Tibial nerve (tissue), 4 donors: ENCODE measurements around the gene FNDC3B. TPM values are rescaled to one million over a fixed set of nuclear protein-coding genes. Genes with fewer than 3 reads are reported as not detected.
"Not testable (repeated sequence)": the region's sequence is repeated elsewhere in the genome, so short reads cannot be mapped to it uniquely, and the experiment has no call there.

ENCODE experiments used
- DNase-seq, 2 donors: peaks; one replicate each; pipeline ENCODE4 v3.0.0-alpha.2; 2019; ENCODE audit warnings: low spot score in 2 of 2
- H3K27ac ChIP-seq, 4 donors: fragments of 200-600 bp; sonication (generic) in 3 of 4; one replicate each; pipeline ENCODE4 v1.5.1; 2017 to 2019; ENCODE audit warnings: mild to moderate bottlenecking in 1 of 4
- H3K27me3 ChIP-seq, 2 donors: fragments of 200-600 bp; sonication (generic) in 1 of 2; one replicate each; pipeline versions ENCODE4 v1.5.1 to v1.6.0; 2017 to 2019
- H3K36me3 ChIP-seq, 3 donors: fragments of 200-600 bp; sonication (generic); one replicate each; pipeline ENCODE4 v1.5.1; 2018 to 2019
- H3K4me1 ChIP-seq, 4 donors: fragments of 200-600 bp; sonication (generic) in 3 of 4; one replicate each; pipeline ENCODE4 v1.5.1; 2017 to 2019
- H3K4me3 ChIP-seq, 4 donors: fragments of 200-600 bp; sonication (generic) in 3 of 4; one replicate each; pipeline ENCODE4 v1.5.1; 2017 to 2019; ENCODE audit warnings: mild to moderate bottlenecking in 1 of 4, moderate library complexity in 1 of 4
- H3K9me3 ChIP-seq, 4 donors: fragments of 200-600 bp; sonication (generic) in 3 of 4; one replicate each; pipeline ENCODE4 v1.5.1; 2017 to 2019
- EP300 ChIP-seq, 2 donors: sonication (generic); formaldehyde crosslinking; IDR thresholded peaks; one replicate each; pipeline ENCODE4 v1.6.1; 2017; ENCODE audit warnings: antibody characterized with exemption in 2 of 2, mild to moderate bottlenecking in 1 of 2
- POLR2A ChIP-seq, 2 donors: fragments of 450-650 bp; IDR thresholded peaks; one replicate each; pipeline ENCODE4 v1.6.1; 2017; ENCODE audit warnings: antibody characterized with exemption in 2 of 2, mild to moderate bottlenecking in 2 of 2, moderate library complexity in 2 of 2
- WGBS, 2 donors: methylation state at CpG; one replicate each; pipeline ENCODE4 v1.1.5; 2018; 5-methylcytosine and 5-hydroxymethylcytosine counted together
- total RNA-seq, 4 donors: library from RNA; depleted of rRNA; stranded (reverse); fragments of >200 nt; gene quantifications; one replicate each; pipeline ENCODE4 v1.1.0, GENCODE V29; 2016
- TF ChIP-seq, protein P1 (sequence below), 5 experiments: fragments of 200-600 bp in 3 of 5; fragments of 450-650 bp in 2 of 5; sonication (generic) in 3 of 5; IDR thresholded peaks; one replicate each; pipeline ENCODE4 v1.5.1; 2016 to 2019; ENCODE audit warnings: antibody characterized with exemption in 5 of 5, mild to moderate bottlenecking in 3 of 5, moderate library complexity in 2 of 5

The FNDC3B gene
- total RNA-seq: 100 to 1,000 TPM in 2 of 4 donors, 10 to 100 TPM in 2; 87.5 to 106 (median 95.7) TPM

DNA sequence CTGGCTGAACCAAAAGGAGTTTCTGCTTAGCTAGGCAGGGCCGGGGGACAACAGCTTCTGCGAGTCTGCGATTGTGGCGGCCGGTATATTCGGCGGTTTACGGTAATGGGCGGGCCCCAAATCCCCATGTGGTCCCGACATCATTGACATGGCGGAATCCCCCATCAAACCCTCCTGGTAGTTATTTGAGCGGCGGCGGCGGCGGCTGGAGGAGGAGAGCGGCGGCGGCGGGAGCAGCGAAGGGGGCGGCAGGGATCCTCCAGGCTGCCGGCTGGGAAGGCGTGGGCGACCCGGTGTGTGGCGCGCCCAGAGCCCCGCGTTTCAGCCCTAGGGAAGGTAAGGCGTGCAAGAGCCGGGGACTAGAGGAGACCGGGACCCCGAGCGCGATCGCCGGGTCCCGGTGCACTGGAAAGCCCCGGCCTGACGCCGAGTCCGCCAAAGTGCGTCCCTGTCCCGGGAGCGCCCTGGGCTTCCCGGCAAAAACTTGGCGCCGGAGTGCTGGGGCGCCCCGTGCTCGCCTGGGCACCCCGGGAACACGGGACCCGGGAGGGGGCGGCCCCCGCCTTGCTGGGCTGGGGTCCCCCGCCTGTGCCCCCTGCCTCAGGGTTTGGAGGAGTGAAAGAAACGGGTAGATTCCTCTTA, at the start of gene FNDC3B:
Gene FNDC3B, plus strand, starts transcription at position 143 of the 642 bp plus-strand sequence. CDS start 72,902 bp downstream, outside the sequence.
- Histone ChIP-seq H3K36me3 (peaks cover 0 to 4% (median 0%) of the 10 kb centered on the region in 3 donors), H3K4me3 (peak within 1 kb of the TSS; percentile 98 to 100 (median 98)), H3K27me3 (no peaks in the 10 kb centered on the region), H3K9me3 (no peaks in the 10 kb centered on the region), H3K27ac (peak within 1 kb of the TSS; percentile 96 to 100 (median 98)), H3K4me1 (peaks cover 0 to 41% (median 6%) of the 10 kb centered on the region in 4 donors)
- peak; percentile 32 to 97 for TF ChIP-seq EP300 (IDR thresholded peaks at IDR 0.05)
- peak; percentile 81 to 90 for TF ChIP-seq POLR2A (IDR thresholded peaks at IDR 0.05)
- TF ChIP-seq, protein P1, sequence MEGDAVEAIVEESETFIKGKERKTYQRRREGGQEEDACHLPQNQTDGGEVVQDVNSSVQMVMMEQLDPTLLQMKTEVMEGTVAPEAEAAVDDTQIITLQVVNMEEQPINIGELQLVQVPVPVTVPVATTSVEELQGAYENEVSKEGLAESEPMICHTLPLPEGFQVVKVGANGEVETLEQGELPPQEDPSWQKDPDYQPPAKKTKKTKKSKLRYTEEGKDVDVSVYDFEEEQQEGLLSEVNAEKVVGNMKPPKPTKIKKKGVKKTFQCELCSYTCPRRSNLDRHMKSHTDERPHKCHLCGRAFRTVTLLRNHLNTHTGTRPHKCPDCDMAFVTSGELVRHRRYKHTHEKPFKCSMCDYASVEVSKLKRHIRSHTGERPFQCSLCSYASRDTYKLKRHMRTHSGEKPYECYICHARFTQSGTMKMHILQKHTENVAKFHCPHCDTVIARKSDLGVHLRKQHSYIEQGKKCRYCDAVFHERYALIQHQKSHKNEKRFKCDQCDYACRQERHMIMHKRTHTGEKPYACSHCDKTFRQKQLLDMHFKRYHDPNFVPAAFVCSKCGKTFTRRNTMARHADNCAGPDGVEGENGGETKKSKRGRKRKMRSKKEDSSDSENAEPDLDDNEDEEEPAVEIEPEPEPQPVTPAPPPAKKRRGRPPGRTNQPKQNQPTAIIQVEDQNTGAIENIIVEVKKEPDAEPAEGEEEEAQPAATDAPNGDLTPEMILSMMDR (IDR thresholded peaks at IDR 0.05): no peak
- 1% methylated on average over 46 to 51 of the region's 59 CpGs for WGBS, 2 donors
- peak; percentile 90 to 93 for DNase-seq

DNA sequence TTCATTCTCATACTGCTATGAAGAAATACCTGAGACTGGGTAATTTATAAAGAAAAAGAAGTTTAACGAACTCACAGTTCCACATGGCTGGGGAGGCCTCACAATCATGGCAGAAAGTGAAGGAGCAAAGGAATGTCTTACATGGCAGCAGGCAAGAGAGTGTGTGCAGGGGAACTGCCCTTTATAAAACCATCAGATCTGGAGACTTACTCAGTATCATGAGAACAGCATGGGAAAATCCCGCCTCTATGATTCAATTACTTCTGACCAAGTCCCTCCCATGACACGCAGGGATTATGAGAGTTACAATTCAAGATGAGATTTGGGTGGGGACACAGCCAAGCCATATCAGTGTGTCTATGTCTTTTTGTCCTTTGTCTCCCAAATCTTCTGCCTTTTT, 49.1 kb upstream of the FNDC3B start:
- DNase-seq, H3K4me1 ChIP-seq, H3K4me3 ChIP-seq, H3K36me3 ChIP-seq, H3K27ac ChIP-seq, H3K9me3 ChIP-seq, H3K27me3 ChIP-seq: not testable (repeated sequence)
- 96 to 99% methylated on average over 3 of the region's 3 CpGs for WGBS, 2 donors

DNA sequence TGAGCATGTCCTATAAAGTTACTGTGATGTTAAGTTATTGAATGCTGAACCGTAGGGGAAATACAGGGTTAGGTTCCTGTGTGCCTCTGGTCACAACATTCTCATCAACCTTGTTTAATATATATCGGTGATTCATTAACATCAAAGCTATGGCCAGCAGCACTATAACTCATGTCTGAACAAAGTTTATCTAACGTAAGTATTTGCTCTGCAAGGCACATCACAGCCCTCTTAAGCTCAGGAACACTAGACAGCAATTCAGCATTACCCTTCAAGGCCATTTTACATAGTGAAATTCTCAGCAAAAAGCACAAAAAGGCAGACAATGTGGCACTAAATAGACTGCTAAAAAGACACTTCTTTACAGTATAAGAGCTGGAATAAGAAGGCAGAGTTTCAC, 48.2 kb upstream of the FNDC3B start:
- 88 to 98% methylated on average over 3 of the region's 3 CpGs for WGBS, 2 donors
- no peak for DNase-seq

DNA sequence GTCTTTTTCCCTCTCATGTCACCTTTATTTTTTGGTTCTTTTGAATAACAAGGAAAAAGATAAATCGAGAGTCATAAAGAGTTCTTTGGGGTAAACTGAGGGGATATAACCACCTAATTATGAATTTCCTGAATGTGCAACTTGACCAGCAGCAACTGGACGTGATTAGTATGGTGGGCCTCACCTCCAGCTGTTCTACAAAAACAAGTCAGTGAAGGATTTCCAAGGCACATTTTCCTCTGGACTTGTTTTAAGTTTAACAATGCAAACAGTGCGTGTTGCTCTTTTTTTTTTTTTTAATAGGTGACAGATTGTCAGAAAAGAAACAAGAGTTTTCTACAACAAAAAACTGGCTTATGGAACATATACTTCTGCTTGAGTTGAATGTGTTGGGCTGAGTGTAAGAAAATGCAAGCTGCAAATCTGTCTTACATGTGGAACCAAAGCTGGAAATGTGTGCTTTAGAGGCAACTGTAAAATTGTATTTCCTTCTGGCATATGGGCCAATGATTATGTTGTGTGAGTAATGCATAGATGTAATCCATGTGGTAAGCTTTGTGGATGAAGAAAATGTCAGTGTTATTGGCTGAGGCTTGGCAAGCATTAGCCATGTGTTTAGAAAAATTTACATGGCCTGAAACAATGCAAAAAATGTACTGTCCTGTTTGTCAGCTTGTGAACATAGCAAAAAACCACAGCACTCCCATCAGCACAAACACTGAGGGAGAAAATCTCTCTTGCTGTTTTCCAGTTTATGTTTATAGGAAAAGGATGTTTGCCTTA, 44.5 kb upstream of the FNDC3B start:
- no peaks in the 10 kb centered on the region for H3K4me1 ChIP-seq
- H3K36me3 ChIP-seq: no peaks in the 10 kb centered on the region
- DNase-seq: no peak
- TF ChIP-seq, protein P1 (IDR thresholded peaks at IDR 0.05): no peak
- TF ChIP-seq EP300 (IDR thresholded peaks at IDR 0.05) (no peak), POLR2A (IDR thresholded peaks at IDR 0.05) (no peak)
- no peak overlapping the region for H3K27ac ChIP-seq
- no peaks in the 10 kb centered on the region for H3K27me3 ChIP-seq
- H3K9me3 ChIP-seq: peaks cover 0 to 15% (median 5%) of the 10 kb centered on the region in 4 donors
- H3K4me3 ChIP-seq: no peak overlapping the region
- 34 to 74% methylated on average over 3 of the region's 3 CpGs for WGBS, 2 donors

More for the DNA sequence above, 48.2 kb upstream of the FNDC3B start:
- H3K4me3 ChIP-seq: no peak overlapping the region
- no peaks in the 10 kb centered on the region for H3K27me3 ChIP-seq
- peaks cover 0 to 3% (median 0%) of the 10 kb centered on the region in 4 donors for H3K9me3 ChIP-seq
- H3K4me1 ChIP-seq: no peaks in the 10 kb centered on the region
- H3K36me3 ChIP-seq: no peaks in the 10 kb centered on the region
- H3K27ac ChIP-seq: no peak overlapping the region
- TF ChIP-seq EP300 (IDR thresholded peaks at IDR 0.05): no peak

DNA sequence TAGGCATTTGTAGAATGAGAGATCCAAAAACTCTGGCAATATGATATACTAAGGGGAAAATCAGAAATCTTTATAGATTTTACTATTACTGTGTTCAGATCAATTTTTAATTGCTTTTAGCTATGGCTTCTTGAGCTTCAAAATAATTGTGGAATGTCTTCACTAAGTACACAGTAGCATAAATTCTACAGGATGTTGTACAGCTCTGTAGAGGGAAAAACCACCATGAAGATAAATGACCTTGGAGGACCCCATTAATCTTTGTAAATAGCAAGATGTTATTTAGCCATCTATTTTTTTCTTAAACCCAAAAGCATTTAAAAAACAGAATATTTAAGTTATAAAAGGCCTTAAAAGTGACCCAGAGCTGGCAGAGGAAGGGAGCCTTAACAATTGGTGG, 43.9 kb upstream of the FNDC3B start:
- Histone ChIP-seq H3K36me3 (no peaks in the 10 kb centered on the region), H3K27ac (no peak overlapping the region), H3K9me3 (peaks cover 0 to 15% (median 5%) of the 10 kb centered on the region in 4 donors), H3K4me1 (no peaks in the 10 kb centered on the region), H3K27me3 (no peaks in the 10 kb centered on the region), H3K4me3 (no peak overlapping the region)
- DNase-seq: no peak
- TF ChIP-seq EP300 (IDR thresholded peaks at IDR 0.05) (no peak), POLR2A (IDR thresholded peaks at IDR 0.05) (no peak)
- TF ChIP-seq, protein P1 (IDR thresholded peaks at IDR 0.05): no peak

DNA sequence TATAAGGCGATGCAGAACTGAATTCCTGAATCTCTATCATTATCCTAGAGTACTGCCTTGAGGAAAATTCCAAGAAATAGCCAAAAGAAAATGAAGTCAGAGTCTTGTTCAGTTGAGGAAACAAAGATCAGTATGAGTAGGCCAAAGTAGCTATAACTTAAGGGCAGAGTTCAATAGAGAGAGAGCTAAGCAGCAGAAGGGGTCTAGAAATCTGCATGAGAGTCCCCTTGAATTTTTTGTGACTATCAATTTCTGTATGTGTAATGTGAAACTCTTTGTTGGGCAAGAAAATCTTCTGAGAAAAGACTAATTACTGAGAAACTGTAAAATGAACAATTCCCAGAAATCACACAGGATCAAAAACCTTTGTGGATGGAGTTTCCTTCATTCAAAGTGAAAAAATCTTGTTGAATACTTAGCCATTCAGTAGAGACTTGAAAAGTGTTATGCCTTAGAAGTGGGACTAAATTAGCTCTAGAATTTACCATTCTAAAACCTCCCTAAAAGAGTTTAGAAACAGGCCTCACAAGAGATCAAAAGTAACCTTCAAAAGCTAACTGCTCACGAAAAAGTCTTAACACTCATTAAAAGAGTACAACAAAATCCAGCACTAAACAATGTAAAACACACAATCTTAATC, 43.1 kb upstream of the FNDC3B start:
- no peak overlapping the region for H3K27ac ChIP-seq
- H3K27me3 ChIP-seq: no peaks in the 10 kb centered on the region
- 89 to 92% methylated on average over 2 of the region's 2 CpGs for WGBS, 2 donors
- no peaks in the 10 kb centered on the region for H3K4me1 ChIP-seq
- DNase-seq: no peak
- TF ChIP-seq EP300 (IDR thresholded peaks at IDR 0.05) (no peak), POLR2A (IDR thresholded peaks at IDR 0.05) (no peak)
- TF ChIP-seq, protein P1 (IDR thresholded peaks at IDR 0.05): no peak
- no peaks in the 10 kb centered on the region for H3K36me3 ChIP-seq
- H3K9me3 ChIP-seq: peaks cover 0 to 15% (median 5%) of the 10 kb centered on the region in 4 donors
- no peak overlapping the region for H3K4me3 ChIP-seq

DNA sequence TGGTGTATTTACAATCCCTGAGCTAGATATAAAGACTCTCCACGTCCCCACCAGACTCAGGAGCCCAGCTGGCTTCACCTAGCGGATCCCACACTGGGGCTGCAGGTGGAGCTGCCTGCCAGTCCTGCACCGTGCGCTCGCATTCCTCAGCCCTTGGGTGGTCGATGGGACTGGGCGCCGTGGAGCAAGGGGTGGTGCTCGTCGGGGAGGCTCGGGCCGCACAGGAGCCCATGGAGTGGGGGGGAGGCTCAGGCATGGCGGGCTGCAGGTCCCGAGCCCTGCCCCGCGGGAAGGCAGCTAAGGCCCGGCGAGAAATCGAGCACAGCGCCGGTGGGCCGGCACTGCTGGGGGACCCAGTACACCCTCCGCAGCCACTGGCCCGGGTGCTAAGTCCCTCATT, 40.6 kb upstream of the FNDC3B start:
- not testable (repeated sequence) for DNase-seq, H3K27ac ChIP-seq, H3K36me3 ChIP-seq, H3K4me3 ChIP-seq, H3K27me3 ChIP-seq, H3K4me1 ChIP-seq
- WGBS, 2 donors: 88 to 93% methylated on average over 11 to 16 of the region's 24 CpGs
- H3K9me3 ChIP-seq: peaks cover 0 to 15% (median 5%) of the 10 kb centered on the region in 4 donors

DNA sequence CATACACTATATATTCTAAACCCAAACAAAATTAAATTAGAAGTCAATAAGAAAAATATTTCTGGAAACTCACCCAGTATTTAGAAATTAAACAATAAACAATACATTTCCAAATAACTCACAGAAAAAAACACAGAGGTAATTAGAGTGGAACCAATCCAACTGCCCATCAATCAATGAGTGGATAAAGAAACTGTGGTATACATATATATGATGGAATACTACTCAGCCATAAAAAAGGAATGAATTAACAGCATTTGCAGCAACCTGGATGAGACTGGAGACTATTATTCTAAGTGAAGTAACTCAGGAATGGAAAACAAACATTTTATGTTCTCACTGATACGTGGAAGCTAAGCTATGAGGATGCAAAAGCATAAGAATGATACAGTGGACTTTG, 37.8 kb upstream of the FNDC3B start:
- H3K27ac ChIP-seq, H3K4me1 ChIP-seq, H3K36me3 ChIP-seq, DNase-seq, H3K27me3 ChIP-seq, H3K4me3 ChIP-seq, H3K9me3 ChIP-seq: not testable (repeated sequence)
- 88 to 96% methylated on average over 1 of the region's 1 CpG for WGBS, 2 donors
